Stimulated activated CD4-positive, alpha-beta T cell treated with anti-CD3 and anti-CD28 coated beads, Interleukin-1b, Interleukin-23, amount 100 ng/mL, for 48 hours (primary cell): ENCODE measurements around the gene RASL10B.
"Not testable (repeated sequence)": the region's sequence is repeated elsewhere in the genome, so short reads cannot be mapped to it uniquely, and the experiment has no call there.

Experiments
- DNase-seq: peaks from one replicate; pipeline ENCODE4 v3.0.0-alpha.2; 2020

Gene RASL10B

GRCh38 chr17:35731239-35731916 lies at the start of gene RASL10B:
TSS of gene RASL10B (plus strand) at chr17:35731639. CDS start at chr17:35735185, 3,546 bp downstream.
- peak; percentile 52 for DNase-seq

GRCh38 chr17:35683591-35683990 lies 47.8 kb upstream of the RASL10B start:
- no peak for DNase-seq

- DNase-seq = no peak
Measured at GRCh38 chr17:35684055-35684802, 47.2 kb upstream of the RASL10B start.

- no peak for DNase-seq
Measured at GRCh38 chr17:35692512-35693210, 38.8 kb upstream of the RASL10B start.

- no peak for DNase-seq
Measured at GRCh38 chr17:35693662-35694061, 37.8 kb upstream of the RASL10B start.

- DNase-seq = no peak
Measured at GRCh38 chr17:35694906-35695305, 36.5 kb upstream of the RASL10B start.

- no peak for DNase-seq
Measured at GRCh38 chr17:35695613-35696012, 35.8 kb upstream of the RASL10B start.

GRCh38 chr17:35698800-35699199 lies 32.6 kb upstream of the RASL10B start:
- DNase-seq = no peak

GRCh38 chr17:35700150-35700549 lies 31.3 kb upstream of the RASL10B start:
- no peak for DNase-seq

GRCh38 chr17:35701491-35701890 lies 29.9 kb upstream of the RASL10B start:
- no peak for DNase-seq

GRCh38 chr17:35703308-35703707 lies 28.1 kb upstream of the RASL10B start:
- DNase-seq = not testable (repeated sequence)

GRCh38 chr17:35705230-35705629 lies 26.2 kb upstream of the RASL10B start:
- DNase-seq = no peak

GRCh38 chr17:35705705-35706104 lies 25.7 kb upstream of the RASL10B start:
- DNase-seq = no peak

- no peak for DNase-seq
Measured at GRCh38 chr17:35708149-35708548, 23.3 kb upstream of the RASL10B start.

GRCh38 chr17:35708951-35709350 lies 22.5 kb upstream of the RASL10B start:
- no peak for DNase-seq

- DNase-seq = no peak
Measured at GRCh38 chr17:35709874-35710273, 21.6 kb upstream of the RASL10B start.

- no peak for DNase-seq
Measured at GRCh38 chr17:35710950-35711349, 20.5 kb upstream of the RASL10B start.

- DNase-seq = no peak
Measured at GRCh38 chr17:35713069-35713728, 18.2 kb upstream of the RASL10B start.

- DNase-seq = no peak
Measured at GRCh38 chr17:35714988-35715387, 16.5 kb upstream of the RASL10B start.

- no peak for DNase-seq
Measured at GRCh38 chr17:35715416-35715815, 16.0 kb upstream of the RASL10B start.

GRCh38 chr17:35716173-35716572 lies 15.3 kb upstream of the RASL10B start:
- DNase-seq = no peak

GRCh38 chr17:35716897-35717465 lies 14.5 kb upstream of the RASL10B start:
- no peak for DNase-seq

- no peak for DNase-seq
Measured at GRCh38 chr17:35717475-35717874, 14.0 kb upstream of the RASL10B start.
